Hepatocyte (in vitro differentiated cells): Measurements from ENCODE around the gene SLC34A3.

ENCODE experiments used
- CTCF ChIP-seq: fragments of 200-600 bp; sonication (generic); IDR thresholded peaks from 2 replicates; pipeline ENCODE4 v1.5.1; 2016; ENCODE audit warnings: antibody characterized with exemption, mild to moderate bottlenecking; ENCODE audit not compliant: poor library complexity
- EZH2phosphoT487 ChIP-seq: fragments of 200-600 bp; sonication (generic); IDR thresholded peaks from one replicate; pipeline ENCODE4 v1.6.1; 2018; ENCODE audit warnings: antibody characterized with exemption, mild to moderate bottlenecking, low read depth, moderate library complexity; ENCODE audit not compliant: unreplicated experiment, severe bottlenecking

- no peak for TF ChIP-seq CTCF
- TF ChIP-seq EZH2phosphoT487 = no peak
Observed at GRCh38 chr9:137234758-137235423, 4.2 kb downstream of the SLC34A3 start.
